ENCODE data around the gene SCPEP1.
"Not testable (repeated sequence)": the region's sequence is repeated elsewhere in the genome, so short reads cannot be mapped to it uniquely, and the experiment has no call there.

SCPEP1 gene

DNA sequence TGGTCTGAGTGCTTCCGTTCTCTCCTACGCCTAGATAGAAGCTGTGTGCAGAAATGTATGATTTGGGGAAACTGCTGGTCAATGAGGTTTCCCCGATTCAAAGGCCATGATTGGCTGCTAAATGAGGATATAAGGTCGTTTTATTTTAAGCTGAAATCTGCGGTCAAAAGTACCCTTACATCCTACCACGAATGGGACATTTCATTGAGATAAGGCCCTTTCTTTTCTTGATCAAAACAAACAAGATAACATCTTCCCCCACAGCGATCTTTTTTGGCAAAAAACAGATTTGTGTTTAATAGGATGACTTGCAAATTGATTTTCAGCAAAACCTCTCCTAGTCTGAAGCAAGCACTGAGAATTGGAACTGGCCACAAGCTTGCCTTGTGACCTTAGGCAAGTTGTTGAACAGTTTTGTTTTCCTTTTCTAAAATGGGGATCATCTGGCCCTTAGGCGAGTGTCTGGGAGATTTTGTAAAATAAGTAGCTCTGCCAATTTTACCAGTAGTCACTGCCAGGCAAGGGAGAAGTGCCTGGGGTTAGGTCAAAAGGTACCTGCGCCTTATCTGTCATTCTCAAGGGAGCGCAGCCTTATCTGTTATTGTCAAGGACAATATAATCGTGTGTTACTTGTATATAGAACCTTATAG lies 635 bp downstream of the SCPEP1 start:
- peak overlapping the region; percentile 51 for H3K4me3 ChIP-seq (ENCODE audit: low read depth, low read length)
- TF ChIP-seq, protein P1, sequence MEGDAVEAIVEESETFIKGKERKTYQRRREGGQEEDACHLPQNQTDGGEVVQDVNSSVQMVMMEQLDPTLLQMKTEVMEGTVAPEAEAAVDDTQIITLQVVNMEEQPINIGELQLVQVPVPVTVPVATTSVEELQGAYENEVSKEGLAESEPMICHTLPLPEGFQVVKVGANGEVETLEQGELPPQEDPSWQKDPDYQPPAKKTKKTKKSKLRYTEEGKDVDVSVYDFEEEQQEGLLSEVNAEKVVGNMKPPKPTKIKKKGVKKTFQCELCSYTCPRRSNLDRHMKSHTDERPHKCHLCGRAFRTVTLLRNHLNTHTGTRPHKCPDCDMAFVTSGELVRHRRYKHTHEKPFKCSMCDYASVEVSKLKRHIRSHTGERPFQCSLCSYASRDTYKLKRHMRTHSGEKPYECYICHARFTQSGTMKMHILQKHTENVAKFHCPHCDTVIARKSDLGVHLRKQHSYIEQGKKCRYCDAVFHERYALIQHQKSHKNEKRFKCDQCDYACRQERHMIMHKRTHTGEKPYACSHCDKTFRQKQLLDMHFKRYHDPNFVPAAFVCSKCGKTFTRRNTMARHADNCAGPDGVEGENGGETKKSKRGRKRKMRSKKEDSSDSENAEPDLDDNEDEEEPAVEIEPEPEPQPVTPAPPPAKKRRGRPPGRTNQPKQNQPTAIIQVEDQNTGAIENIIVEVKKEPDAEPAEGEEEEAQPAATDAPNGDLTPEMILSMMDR (IDR thresholded peaks at IDR 0.05; ENCODE audit: borderline replicate concordance, insufficient read depth, low read depth, low read length): no peak

DNA sequence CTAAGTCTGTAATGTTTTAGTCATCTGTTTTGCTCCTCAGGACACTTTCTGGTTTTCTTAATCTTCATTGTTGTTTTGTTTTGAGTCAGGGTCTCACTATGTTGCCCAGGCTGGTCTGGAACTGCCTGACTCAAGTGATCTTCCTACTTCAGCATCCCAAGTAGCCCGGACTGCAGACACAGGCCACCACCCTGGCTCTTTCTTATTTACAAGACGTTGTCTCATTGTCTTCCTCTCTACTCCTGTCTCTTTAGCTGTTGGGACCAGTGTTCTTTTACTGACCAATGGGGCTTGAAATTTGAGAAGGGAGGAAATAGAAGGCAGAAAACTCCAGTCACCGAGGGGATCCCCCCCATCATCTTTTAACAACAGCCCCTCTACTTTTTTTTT lies 1.2 kb downstream of the SCPEP1 start:
- peak overlapping the region; percentile 51 for H3K4me3 ChIP-seq (ENCODE audit: low read depth, low read length)
- TF ChIP-seq, protein P1 (IDR thresholded peaks at IDR 0.05; ENCODE audit: borderline replicate concordance, insufficient read depth, low read depth, low read length): no peak

DNA sequence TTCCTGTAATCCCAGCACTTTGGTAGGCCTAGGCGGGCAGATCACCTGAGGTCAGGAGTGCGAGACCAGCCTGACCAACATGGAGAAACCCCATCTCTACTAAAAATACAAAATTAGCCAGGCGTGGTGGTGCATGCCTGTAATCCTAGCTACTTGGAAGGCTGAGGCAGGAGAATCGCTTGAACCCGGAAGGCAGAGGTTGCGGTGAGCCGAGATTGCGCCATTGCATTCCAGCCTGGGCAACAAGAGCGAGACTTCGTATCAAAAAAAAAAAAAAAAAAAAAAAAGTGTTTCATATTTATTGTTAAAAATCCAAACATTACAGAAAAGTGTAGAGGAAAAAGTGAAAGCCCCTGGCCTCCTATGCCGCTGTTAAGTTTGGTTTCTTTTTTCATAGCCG lies 2.6 kb downstream of the SCPEP1 start:
- H3K4me3 ChIP-seq (ENCODE audit: low read depth, low read length): not testable (repeated sequence)

DNA sequence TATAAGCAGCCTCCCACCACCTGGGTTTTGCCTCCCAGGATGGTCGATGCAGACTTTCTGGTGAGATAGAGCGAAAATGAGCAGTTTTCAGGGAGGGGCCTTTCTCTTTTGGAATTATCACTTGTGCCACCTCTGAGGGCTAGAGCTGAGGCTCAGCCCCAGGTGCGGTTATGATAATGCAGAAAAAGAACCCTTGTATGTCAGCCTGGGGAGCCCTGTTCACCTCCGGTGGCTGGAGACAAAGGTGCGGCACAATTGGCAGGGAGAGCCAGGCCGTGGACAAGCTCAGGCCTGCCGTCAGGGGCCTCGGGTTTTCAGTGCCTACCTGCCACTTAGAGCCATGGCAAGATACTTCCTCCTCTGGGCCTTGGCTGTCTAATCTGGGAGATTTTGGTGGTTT lies 4.4 kb downstream of the SCPEP1 start:
- TF ChIP-seq, protein P1 (IDR thresholded peaks at IDR 0.05; ENCODE audit: borderline replicate concordance, insufficient read depth, low read depth, low read length): no peak
- H3K4me3 ChIP-seq (ENCODE audit: low read depth, low read length): no peak overlapping the region

DNA sequence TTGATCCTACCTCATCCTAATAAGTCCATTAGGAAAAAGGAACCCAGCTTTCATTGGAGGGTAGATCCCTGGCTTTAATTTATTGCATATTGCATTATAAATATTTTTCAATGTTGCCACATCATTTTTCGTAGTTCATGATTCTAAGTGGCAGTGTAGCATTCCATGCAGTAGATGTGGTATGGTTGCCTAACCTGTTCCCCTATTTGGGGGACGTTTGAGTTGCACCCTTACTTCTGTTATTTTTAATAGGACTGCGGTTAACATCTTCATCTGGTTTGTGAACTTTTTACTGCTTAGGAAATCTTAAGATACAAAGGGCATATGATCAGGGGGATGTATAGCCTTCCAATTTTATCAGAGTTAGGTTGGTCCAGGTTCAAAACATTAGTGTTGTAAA lies 5.4 kb downstream of the SCPEP1 start:
- TF ChIP-seq, protein P1 (IDR thresholded peaks at IDR 0.05; ENCODE audit: borderline replicate concordance, insufficient read depth, low read depth, low read length): no peak

DNA sequence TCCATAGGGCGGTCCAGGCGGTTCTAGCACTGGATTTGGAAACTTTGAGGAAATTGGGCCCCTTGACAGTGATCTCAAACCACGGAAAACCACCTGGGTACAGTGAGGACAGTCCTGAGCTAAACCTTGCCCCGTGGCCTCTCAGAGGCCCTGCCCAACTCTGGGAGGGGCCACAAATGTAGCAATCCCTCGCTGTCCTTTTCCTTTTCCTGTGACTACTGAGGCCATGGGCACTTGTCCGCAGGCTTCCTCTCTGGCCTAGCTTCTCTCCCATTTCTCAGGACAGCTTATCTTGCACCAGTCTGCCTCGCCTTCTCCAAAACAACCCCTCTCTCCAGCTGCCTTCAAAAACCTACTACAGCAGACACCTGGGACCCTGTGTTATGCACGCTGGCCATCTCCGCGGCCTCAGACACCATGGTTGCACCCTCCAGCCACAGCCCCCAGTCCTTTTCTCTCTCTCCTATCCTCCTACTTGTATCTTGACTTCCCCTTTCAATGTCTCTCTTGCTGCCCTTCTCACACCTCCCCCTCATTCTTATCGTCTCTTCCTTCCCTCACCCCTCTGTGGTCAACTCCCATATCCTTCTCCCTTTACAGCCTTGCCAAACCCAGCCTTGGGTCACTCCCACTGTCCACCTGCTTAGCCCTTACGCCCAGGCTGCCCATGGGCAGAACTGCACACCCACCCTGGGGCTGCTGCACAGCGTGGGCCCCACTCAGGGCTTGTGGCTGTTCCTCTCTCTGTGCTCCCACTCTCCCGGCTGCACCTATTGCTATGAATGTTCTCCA lies 7.6 kb downstream of the SCPEP1 start:
- TF ChIP-seq, protein P1 (IDR thresholded peaks at IDR 0.05; ENCODE audit: borderline replicate concordance, insufficient read depth, low read depth, low read length): no peak
- H3K4me3 ChIP-seq (ENCODE audit: low read depth, low read length): no peak overlapping the region

More for the DNA sequence above, 5.4 kb downstream of the SCPEP1 start:
- H3K4me3 ChIP-seq (ENCODE audit: low read depth, low read length): no peak overlapping the region

DNA sequence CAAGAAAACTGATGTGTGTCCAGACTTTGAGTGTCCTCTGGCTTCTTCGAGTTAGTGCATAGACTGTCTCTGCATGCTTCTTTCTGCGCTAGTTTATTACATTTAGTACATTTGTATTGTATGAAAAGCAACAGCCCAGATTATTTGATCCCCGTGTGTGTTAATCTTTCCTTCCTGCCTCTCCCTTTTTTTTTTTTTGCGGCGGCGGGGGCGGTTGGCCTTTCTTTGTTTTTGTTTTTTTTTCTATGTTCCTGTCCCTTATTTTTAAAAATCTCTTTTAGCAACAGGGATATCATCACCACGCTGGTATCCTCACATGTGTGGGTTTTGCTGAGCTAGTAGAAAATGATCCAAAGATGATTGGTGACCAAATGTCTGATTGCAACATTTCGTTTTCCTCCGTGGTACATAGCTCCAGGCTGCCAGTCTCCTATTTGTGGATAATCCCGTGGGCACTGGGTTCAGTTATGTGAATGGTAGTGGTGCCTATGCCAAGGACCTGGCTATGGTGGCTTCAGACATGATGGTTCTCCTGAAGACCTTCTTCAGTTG lies 9.4 kb downstream of the SCPEP1 start:
- TF ChIP-seq, protein P1 (IDR thresholded peaks at IDR 0.05; ENCODE audit: borderline replicate concordance, insufficient read depth, low read depth, low read length): no peak
- no peak overlapping the region for H3K4me3 ChIP-seq (ENCODE audit: low read depth, low read length)
